Skeletal muscle cell (primary cell): Measurements from ENCODE around the gene LRRTM4.
"Not testable (repeated sequence)": the region's sequence is repeated elsewhere in the genome, so short reads cannot be mapped to it uniquely, and the experiment has no call there.

ENCODE experiments used
- DNase-seq: peaks from one replicate; pipeline ENCODE4 v3.0.0-alpha.2; 2010; ENCODE audit warnings: low read depth
- H3K4me3 ChIP-seq: 2 replicates; pipeline ENCODE4 v1.5.1; 2011; ENCODE audit warnings: low read depth, mild to moderate bottlenecking, control low read depth, low read length, moderate library complexity

Gene LRRTM4

GRCh38 chr2:76721226-76721625, 801.0 kb downstream of the LRRTM4 start:
- no peak overlapping the region for H3K4me3 ChIP-seq
- DNase-seq: no peak

- no peak overlapping the region for H3K4me3 ChIP-seq
- DNase-seq: no peak
Measured at GRCh38 chr2:76713312-76713711, 808.9 kb downstream of the LRRTM4 start.

GRCh38 chr2:76711490-76711889, 810.7 kb downstream of the LRRTM4 start:
- no peak for DNase-seq
- H3K4me3 ChIP-seq: no peak overlapping the region

- no peak overlapping the region for H3K4me3 ChIP-seq
- no peak for DNase-seq
Measured at GRCh38 chr2:76700894-76701293, 821.3 kb downstream of the LRRTM4 start.

- DNase-seq, H3K4me3 ChIP-seq: not testable (repeated sequence)
Measured at GRCh38 chr2:76697998-76698713, 824.0 kb downstream of the LRRTM4 start.
